Karpas-422 (cell line): ENCODE data around the gene DNAJB9. TPM values are rescaled to one million over a fixed set of nuclear protein-coding genes. Genes with fewer than 3 reads are reported as not detected.
"Not testable (repeated sequence)": the region's sequence is repeated elsewhere in the genome, so short reads cannot be mapped to it uniquely, and the experiment has no call there.

Source experiments
- DNase-seq: peaks from one replicate; pipeline ENCODE4 v3.0.0-alpha.2; 2015
- H2AFZ ChIP-seq: fragments of 200-600 bp; sonication (generic); 2 replicates; pipeline ENCODE4 v1.6.1; 2014; ENCODE audit warnings: antibody characterized with exemption, low read length, mixed read lengths
- H3K27ac ChIP-seq: fragments of 200-600 bp; sonication (generic); 2 replicates; pipeline ENCODE4 v1.5.1; 2014; ENCODE audit warnings: mild to moderate bottlenecking, low read length, moderate library complexity
- H3K27me3 ChIP-seq: fragments of 200-600 bp; sonication (generic); 2 replicates; pipeline ENCODE4 v1.6.1; 2014; ENCODE audit warnings: low read length, mixed read lengths
- H3K36me3 ChIP-seq: fragments of 200-600 bp; sonication (generic); 2 replicates; pipeline ENCODE4 v1.6.1; 2014; ENCODE audit warnings: low read length, mixed read lengths; ENCODE audit not compliant: insufficient read depth
- H3K4me1 ChIP-seq: fragments of 200-600 bp; sonication (generic); 2 replicates; pipeline ENCODE4 v1.6.1; 2014; ENCODE audit warnings: mild to moderate bottlenecking, low read length, mixed read lengths
- H3K4me2 ChIP-seq: fragments of 200-600 bp; sonication (generic); 2 replicates; pipeline ENCODE4 v1.6.1; 2014; ENCODE audit warnings: low read length, low read depth, mild to moderate bottlenecking; ENCODE audit not compliant: poor library complexity, severe bottlenecking
- H3K4me3 ChIP-seq: fragments of 200-600 bp; sonication (generic); 2 replicates; pipeline ENCODE4 v1.5.1; 2014; ENCODE audit warnings: mild to moderate bottlenecking, antibody characterized with exemption, low read length, mixed read lengths
- H3K79me2 ChIP-seq: fragments of 200-600 bp; sonication (generic); 2 replicates; pipeline ENCODE4 v1.6.1; 2014; ENCODE audit warnings: mild to moderate bottlenecking, low read length, mixed read lengths
- H3K9ac ChIP-seq: fragments of 200-600 bp; sonication (generic); 2 replicates; pipeline ENCODE4 v1.6.0; 2014; ENCODE audit warnings: low read length
- H3K9me2 ChIP-seq: fragments of 200-600 bp; sonication (generic), shearing (Covaris generic); replicated peaks from 2 replicates; pipeline ENCODE4 v1.6.0; 2014; ENCODE audit warnings: mild to moderate bottlenecking, low read length, moderate library complexity; ENCODE audit not compliant: insufficient read depth
- H3K9me3 ChIP-seq: fragments of 300-700, 200-600 bp; sonication (generic); 2 replicates; pipeline ENCODE4 v1.6.1; 2014; ENCODE audit warnings: low read length, mixed read lengths
- H4K20me1 ChIP-seq: fragments of 200-600 bp; sonication (generic); 2 replicates; pipeline ENCODE4 v1.6.1; 2014; ENCODE audit warnings: mild to moderate bottlenecking, antibody characterized with exemption, low read length, low read depth; ENCODE audit not compliant: insufficient read depth
- total RNA-seq: library from RNA; depleted of rRNA; stranded (reverse); fragments of >200 nt; shearing (Covaris generic); gene quantifications from 2 replicates; pipeline ENCODE4 v1.2.3, GENCODE V29; 2014; ENCODE audit warnings: low replicate concordance

DNAJB9 gene
- total RNA-seq, 1 experiment from 2014 or later = 18.4 TPM

DNA sequence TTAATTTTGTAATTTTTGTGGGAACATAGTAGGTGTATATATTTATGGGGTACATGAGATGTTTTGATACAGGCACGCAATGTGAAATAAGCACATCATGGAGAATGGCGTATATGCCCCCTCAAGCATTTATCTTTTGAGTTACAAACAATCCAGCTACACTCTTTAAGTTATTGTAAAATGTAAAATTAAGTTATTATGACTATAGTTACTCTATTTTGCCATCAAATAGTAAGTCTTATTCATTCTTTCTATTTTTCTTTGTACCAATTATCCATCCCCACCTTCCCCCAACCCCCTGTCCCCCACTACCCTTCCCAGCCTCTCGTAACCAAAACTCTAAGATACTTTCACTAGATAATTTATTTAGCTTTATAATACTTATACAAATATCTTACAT, 36.0 kb upstream of the DNAJB9 start:
- H3K4me1 ChIP-seq = peaks cover 22% of the 10 kb centered on the region
- peak overlapping the region; percentile 77; the same call in 1 of the 2 replicates for H3K27ac ChIP-seq
- H3K9me3 ChIP-seq = no peaks in the 10 kb centered on the region
- no peak for DNase-seq
- H3K79me2 ChIP-seq = peaks cover 4% of the 10 kb centered on the region; the same call in 1 of the 2 replicates
- no peaks in the 10 kb centered on the region for H3K36me3 ChIP-seq
- no peak overlapping the region for H3K9ac ChIP-seq
- H3K4me2 ChIP-seq = peak overlapping the region; percentile 71
- H2AFZ ChIP-seq = no peak overlapping the region
- no peaks in the 10 kb centered on the region for H3K27me3 ChIP-seq
- peak overlapping the region; percentile 39; the same call in 1 of the 2 replicates for H3K4me3 ChIP-seq
- no peaks in the 10 kb centered on the region for H4K20me1 ChIP-seq
- no peaks in the 10 kb centered on the region for H3K9me2 ChIP-seq

DNA sequence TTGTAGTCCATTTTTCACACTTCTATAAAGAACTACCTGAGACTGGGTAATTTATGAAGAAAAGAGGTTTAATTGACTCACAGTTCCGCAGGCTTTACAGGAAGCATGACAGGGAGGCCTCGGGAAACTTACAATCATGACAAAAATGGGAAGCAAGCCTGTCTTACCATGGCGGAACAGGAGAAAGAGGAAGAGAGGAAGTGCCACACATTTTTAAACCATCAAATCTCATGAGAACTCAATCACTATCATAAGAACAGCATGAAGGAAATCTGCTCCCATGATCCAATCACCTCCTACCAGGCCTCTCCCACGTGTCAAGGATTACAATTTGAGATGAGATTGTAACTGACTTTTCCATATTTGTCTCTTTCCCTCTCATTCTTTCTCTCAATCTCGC, 34.4 kb upstream of the DNAJB9 start:
- H3K4me1 ChIP-seq = peaks cover 19% of the 10 kb centered on the region
- H3K9me2 ChIP-seq = no peaks in the 10 kb centered on the region
- no peaks in the 10 kb centered on the region for H3K27me3 ChIP-seq
- no peak overlapping the region for H3K9ac ChIP-seq
- no peaks in the 10 kb centered on the region for H3K9me3 ChIP-seq
- H3K4me2 ChIP-seq = no peak overlapping the region
- H3K4me3 ChIP-seq = no peak overlapping the region
- 0 out of 2 replicates have a peak overlapping the region, but pooled peaks have one; percentile 13 for H2AFZ ChIP-seq
- no peak for DNase-seq
- peaks cover 4% of the 10 kb centered on the region; the same call in 1 of the 2 replicates for H3K79me2 ChIP-seq
- H3K36me3 ChIP-seq = no peaks in the 10 kb centered on the region
- H3K27ac ChIP-seq = no peak overlapping the region
- no peaks in the 10 kb centered on the region for H4K20me1 ChIP-seq

DNA sequence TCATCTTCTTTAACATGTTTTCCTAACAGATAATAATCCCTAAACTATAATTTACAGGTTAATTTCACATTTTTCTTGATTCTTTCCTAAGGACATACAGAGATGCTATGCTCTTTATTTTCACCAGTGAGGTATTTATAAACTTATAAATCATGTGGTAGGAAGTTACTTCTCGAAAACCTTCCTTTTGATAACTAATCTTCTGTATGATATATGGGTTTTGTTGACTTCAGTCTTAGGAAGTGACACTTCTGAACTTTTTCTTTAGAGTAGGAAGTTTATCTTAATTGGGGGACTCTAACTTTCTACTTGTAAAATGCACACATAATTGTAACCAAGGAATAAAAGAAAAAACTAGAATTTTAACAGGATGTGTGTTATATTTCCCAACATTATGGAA, 33.9 kb upstream of the DNAJB9 start:
- H3K4me3 ChIP-seq = no peak overlapping the region
- H3K27me3 ChIP-seq = no peaks in the 10 kb centered on the region
- no peak overlapping the region for H3K4me2 ChIP-seq
- peaks cover 19% of the 10 kb centered on the region for H3K4me1 ChIP-seq
- H3K9me3 ChIP-seq = no peaks in the 10 kb centered on the region
- no peaks in the 10 kb centered on the region for H4K20me1 ChIP-seq
- no peak overlapping the region for H3K9ac ChIP-seq
- peaks cover 4% of the 10 kb centered on the region; the same call in 1 of the 2 replicates for H3K79me2 ChIP-seq
- no peaks in the 10 kb centered on the region for H3K9me2 ChIP-seq
- DNase-seq = no peak
- H2AFZ ChIP-seq = 0 out of 2 replicates have a peak overlapping the region, but pooled peaks have one; percentile 13
- H3K36me3 ChIP-seq = no peaks in the 10 kb centered on the region
- no peak overlapping the region for H3K27ac ChIP-seq

DNA sequence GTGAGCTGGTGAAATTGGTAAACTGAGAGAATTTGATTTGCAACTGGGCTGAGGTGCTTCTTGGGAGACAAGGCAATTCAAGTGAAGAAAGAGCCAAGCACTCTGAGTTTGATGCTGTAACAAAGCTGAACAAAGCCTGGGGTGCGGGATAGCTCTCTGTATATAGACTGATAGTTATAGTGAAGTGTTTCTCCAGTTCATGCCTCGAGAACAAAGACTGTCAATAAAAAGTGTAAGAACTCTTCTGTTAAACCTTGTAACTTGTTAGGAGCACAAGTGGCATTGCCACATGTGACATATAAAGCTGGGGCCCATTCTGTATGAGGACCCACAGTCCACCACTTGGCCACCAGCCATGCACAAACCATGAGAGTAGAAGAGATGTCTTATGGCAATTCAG, 32.4 kb upstream of the DNAJB9 start:
- H3K36me3 ChIP-seq = no peaks in the 10 kb centered on the region
- H2AFZ ChIP-seq = no peak overlapping the region
- no peak overlapping the region for H3K4me3 ChIP-seq
- H3K4me1 ChIP-seq = peaks cover 16% of the 10 kb centered on the region
- no peaks in the 10 kb centered on the region for H3K9me2 ChIP-seq
- H3K4me2 ChIP-seq = no peak overlapping the region
- H3K9me3 ChIP-seq = no peaks in the 10 kb centered on the region
- H3K27me3 ChIP-seq = no peaks in the 10 kb centered on the region
- no peaks in the 10 kb centered on the region for H4K20me1 ChIP-seq
- H3K79me2 ChIP-seq = peaks cover under 1% of the 10 kb centered on the region; the same call in 1 of the 2 replicates
- DNase-seq = no peak
- no peak overlapping the region for H3K27ac ChIP-seq
- H3K9ac ChIP-seq = no peak overlapping the region

DNA sequence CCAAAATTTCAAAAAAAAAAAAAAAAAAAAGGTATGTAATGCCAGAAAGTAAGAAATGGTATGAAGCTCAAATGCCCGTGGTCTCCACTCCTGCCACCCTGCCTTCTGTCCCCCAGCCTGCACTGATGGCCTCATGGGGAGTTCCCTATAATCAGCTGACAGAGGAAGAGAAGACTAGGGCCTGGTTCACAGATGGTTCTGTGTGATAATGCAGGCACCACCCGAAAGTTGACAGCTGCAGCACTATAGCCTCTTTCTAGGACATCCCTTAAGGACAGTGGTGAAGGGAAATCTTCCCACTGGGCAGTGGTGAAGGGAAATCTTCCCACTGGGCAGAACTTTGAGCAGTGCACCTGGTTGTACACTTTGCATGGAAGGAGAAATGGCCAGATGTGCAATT, 31.4 kb upstream of the DNAJB9 start:
- not testable (repeated sequence) for H3K27me3 ChIP-seq, H3K9ac ChIP-seq, H3K4me3 ChIP-seq, H3K36me3 ChIP-seq, H3K27ac ChIP-seq, H3K9me2 ChIP-seq, H3K4me1 ChIP-seq, H3K9me3 ChIP-seq, H2AFZ ChIP-seq, H4K20me1 ChIP-seq, DNase-seq, H3K79me2 ChIP-seq, H3K4me2 ChIP-seq

DNA sequence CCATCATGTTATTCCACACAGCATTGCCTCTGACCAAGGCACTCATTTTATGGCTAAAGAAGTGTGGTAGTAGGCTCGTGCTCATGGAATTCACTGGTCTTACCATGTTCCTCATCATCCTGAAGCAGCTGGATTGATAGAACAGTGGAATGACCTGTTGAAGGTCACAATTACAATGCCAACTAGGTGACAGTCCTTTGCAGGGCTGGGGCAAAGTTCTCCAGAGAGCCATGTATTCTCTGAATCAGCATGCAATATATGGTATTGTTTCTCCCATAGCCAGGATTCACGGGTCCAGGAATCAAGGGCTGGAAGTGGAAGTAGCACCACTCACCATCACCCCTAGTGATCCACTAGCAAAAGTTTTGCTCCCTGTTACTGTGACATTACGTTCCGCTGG, 31.0 kb upstream of the DNAJB9 start:
- H4K20me1 ChIP-seq, H3K4me3 ChIP-seq, H3K27ac ChIP-seq, H3K36me3 ChIP-seq, H3K79me2 ChIP-seq, H2AFZ ChIP-seq, H3K4me1 ChIP-seq, H3K9me3 ChIP-seq, DNase-seq, H3K27me3 ChIP-seq, H3K4me2 ChIP-seq, H3K9ac ChIP-seq, H3K9me2 ChIP-seq: not testable (repeated sequence)

DNA sequence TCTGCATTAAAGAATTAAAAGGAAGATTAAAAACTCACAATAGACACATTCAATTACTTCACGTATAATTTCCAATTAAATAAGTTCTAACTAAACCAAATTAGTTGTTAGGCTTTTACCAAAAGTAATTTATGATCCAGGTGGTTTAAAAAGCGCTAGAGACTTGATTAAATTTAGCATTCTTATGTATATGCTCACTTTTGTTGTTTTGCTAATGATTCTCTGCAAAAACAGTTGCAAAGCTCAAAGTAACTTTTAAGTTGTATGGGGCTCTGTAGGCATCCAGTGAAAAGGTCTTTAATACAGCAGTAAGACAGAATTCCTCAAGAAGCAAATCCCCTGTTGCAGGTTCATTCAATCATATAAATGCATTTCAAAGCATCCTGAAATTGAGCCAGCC, 28.2 kb upstream of the DNAJB9 start:
- no peaks in the 10 kb centered on the region for H3K9me2 ChIP-seq
- H3K4me1 ChIP-seq = no peaks in the 10 kb centered on the region
- H3K4me3 ChIP-seq = no peak overlapping the region
- no peak for DNase-seq
- no peaks in the 10 kb centered on the region for H3K9me3 ChIP-seq
- no peak overlapping the region for H3K4me2 ChIP-seq
- no peaks in the 10 kb centered on the region for H3K27me3 ChIP-seq
- no peak overlapping the region for H3K9ac ChIP-seq
- no peaks in the 10 kb centered on the region for H3K36me3 ChIP-seq
- H2AFZ ChIP-seq = no peak overlapping the region
- H4K20me1 ChIP-seq = no peaks in the 10 kb centered on the region
- no peak overlapping the region for H3K27ac ChIP-seq
- no peaks in the 10 kb centered on the region for H3K79me2 ChIP-seq

DNA sequence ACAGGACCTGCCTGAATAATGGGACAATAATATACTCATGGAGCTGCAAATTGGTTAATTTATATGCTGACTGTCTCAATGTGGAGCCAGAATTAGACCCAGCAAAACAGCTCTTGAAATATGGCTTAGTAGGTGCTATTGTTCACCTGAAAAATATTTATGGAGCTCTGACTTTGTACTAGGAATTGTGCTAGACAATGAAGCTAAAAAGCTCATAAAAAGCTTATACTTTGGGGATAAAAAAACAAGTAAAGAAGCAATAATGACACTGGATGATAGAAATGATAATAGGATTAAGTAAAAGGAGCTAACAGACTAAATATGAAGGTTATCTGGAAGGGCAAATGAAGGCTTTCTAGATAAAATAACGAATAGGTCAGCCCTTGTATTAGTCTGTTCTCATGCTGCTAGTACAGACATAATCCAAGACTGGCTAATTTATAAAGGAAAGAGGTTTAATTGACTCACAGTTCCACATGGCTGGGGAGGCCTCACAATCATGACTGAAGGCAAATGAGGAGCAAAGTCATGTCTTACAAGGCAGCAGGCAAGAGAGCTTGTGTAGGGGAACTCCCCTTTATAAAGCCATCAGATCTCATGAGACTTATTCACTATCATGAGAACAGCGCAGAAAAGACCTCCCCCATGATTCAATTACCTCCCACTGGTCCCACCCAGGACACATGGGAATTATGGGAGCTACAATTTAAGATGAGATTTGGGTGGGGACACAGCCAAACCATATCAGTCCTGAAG, 21.4 kb upstream of the DNAJB9 start:
- not testable (repeated sequence) for DNase-seq, H3K36me3 ChIP-seq, H3K9me3 ChIP-seq, H2AFZ ChIP-seq, H3K4me3 ChIP-seq, H3K27ac ChIP-seq, H4K20me1 ChIP-seq, H3K79me2 ChIP-seq, H3K9me2 ChIP-seq, H3K4me2 ChIP-seq, H3K9ac ChIP-seq, H3K27me3 ChIP-seq
- peaks cover 18% of the 10 kb centered on the region for H3K4me1 ChIP-seq
